CD14-positive monocyte (primary cell): ENCODE measurements around the gene EIF4A2. TPM values are rescaled to one million over a fixed set of nuclear protein-coding genes. Genes with fewer than 3 reads are reported as not detected.
A peak's percentile ranks its signal among the peaks of the same experiment; 100 is the strongest.

ENCODE experiments used
- DNase-seq, 3 donors: peaks; one replicate each; pipeline ENCODE4 v3.0.0-alpha.2; 2011 to 2022
- H2AFZ ChIP-seq: 2 replicates; pipeline ENCODE4 v1.6.0; 2012; ENCODE audit warnings: mild to moderate bottlenecking, low read depth, low read length, inconsistent platforms; ENCODE audit not compliant: insufficient read depth, poor library complexity, severe bottlenecking
- H3K27ac ChIP-seq, 2 donors: 1 replicate in 1 of 2; 2 replicates in 1 of 2; pipeline ENCODE4 v1.5.1; 2012 to 2013; ENCODE audit warnings: low read length in 2 of 2, control low read depth in 1 of 2, inconsistent platforms in 1 of 2, low read depth in 1 of 2, mild to moderate bottlenecking in 1 of 2
- H3K27me3 ChIP-seq, 2 donors: one replicate each; pipeline versions ENCODE4 v1.6.0 to v1.6.1; 2011 to 2013; ENCODE audit warnings: low read length in 2 of 2; ENCODE audit not compliant: control insufficient read depth in 2 of 2, insufficient read depth in 2 of 2
- H3K36me3 ChIP-seq, 2 donors: replicated peaks in 1 of 2; 1 replicate in 1 of 2; 2 replicates in 1 of 2; pipeline versions ENCODE4 v1.5.1 to v1.6.1; 2012 to 2013; ENCODE audit warnings: low read length in 2 of 2, control low read depth in 1 of 2, inconsistent platforms in 1 of 2, mild to moderate bottlenecking in 1 of 2; ENCODE audit not compliant: insufficient read depth in 2 of 2, control insufficient read depth in 1 of 2
- H3K4me1 ChIP-seq, 2 donors: 1 replicate in 1 of 2; 2 replicates in 1 of 2; pipeline versions ENCODE4 v1.5.1 to v1.6.1; 2012 to 2013; ENCODE audit warnings: low read length in 2 of 2, control low read depth in 1 of 2, inconsistent platforms in 1 of 2, mild to moderate bottlenecking in 1 of 2, moderate library complexity in 1 of 2; ENCODE audit not compliant: insufficient read depth in 2 of 2, control insufficient read depth in 1 of 2
- H3K4me2 ChIP-seq: replicated peaks from 2 replicates; pipeline ENCODE3; 2012; ENCODE audit warnings: low read length, moderate library complexity, mild to moderate bottlenecking; ENCODE audit not compliant: poor library complexity, severe bottlenecking; ENCODE audit errors: extremely low read depth
- H3K4me3 ChIP-seq, 3 experiments: fragments of 200-600 bp in 1 of 3; sonication (generic) in 1 of 3; replicated peaks in 1 of 3; 1 replicate in 2 of 3; 2 replicates in 1 of 3; pipeline ENCODE4 v1.5.1; 2011 to 2013; ENCODE audit warnings: low read length in 3 of 3, mild to moderate bottlenecking in 3 of 3, control low read depth in 2 of 3, low read depth in 2 of 3, inconsistent platforms in 1 of 3, moderate library complexity in 1 of 3
- H3K79me2 ChIP-seq: 2 replicates; pipeline ENCODE4 v1.6.0; 2012; ENCODE audit warnings: mild to moderate bottlenecking, control low read depth, inconsistent platforms, low read length, moderate library complexity; ENCODE audit not compliant: insufficient read depth
- H3K9ac ChIP-seq: 2 replicates; pipeline ENCODE4 v1.6.0; 2017; ENCODE audit warnings: low read length, mild to moderate bottlenecking; ENCODE audit not compliant: insufficient read depth, poor library complexity, severe bottlenecking
- H3K9me3 ChIP-seq, 2 donors: replicated peaks in 1 of 2; 1 replicate in 1 of 2; 2 replicates in 1 of 2; pipeline versions ENCODE4 v1.5.1 to v1.6.1; 2012 to 2013; ENCODE audit warnings: low read length in 2 of 2, control low read depth in 1 of 2; ENCODE audit not compliant: control insufficient read depth in 1 of 2, insufficient read depth in 1 of 2
- H4K20me1 ChIP-seq: 2 replicates; pipeline ENCODE4 v1.6.0; 2012; ENCODE audit warnings: mild to moderate bottlenecking, low read length, control low read depth, moderate library complexity; ENCODE audit not compliant: insufficient read depth
- H3K27ac Mint-ChIP-seq, 7 donors: one replicate each; pipeline ENCODE4 v1.8.0; 2020; ENCODE audit warnings: mild to moderate bottlenecking in 7 of 7, mixed read lengths in 7 of 7, moderate library complexity in 6 of 7, inconsistent platforms in 2 of 7
- H3K27me3 Mint-ChIP-seq, 3 donors: one replicate each; pipeline ENCODE4 v1.8.0; 2021 to 2022; ENCODE audit warnings: low read depth in 3 of 3, mild to moderate bottlenecking in 3 of 3, mixed read lengths in 3 of 3, moderate library complexity in 3 of 3, inconsistent platforms in 1 of 3
- H3K36me3 Mint-ChIP-seq, 2 donors: one replicate each; pipeline ENCODE4 v1.8.0; 2020; ENCODE audit warnings: mixed read lengths in 2 of 2, inconsistent platforms in 1 of 2, mild to moderate bottlenecking in 1 of 2
- H3K4me1 Mint-ChIP-seq: one replicate; pipeline ENCODE4 v1.8.0; 2020; ENCODE audit warnings: mild to moderate bottlenecking, mixed read lengths
- H3K4me3 Mint-ChIP-seq, 2 donors: one replicate each; pipeline ENCODE4 v1.8.0; 2020; ENCODE audit warnings: mild to moderate bottlenecking in 2 of 2, mixed read lengths in 2 of 2, moderate library complexity in 1 of 2
- H3K9me3 Mint-ChIP-seq, 7 donors: one replicate each; pipeline ENCODE4 v1.8.0; 2020 to 2022; ENCODE audit warnings: mixed read lengths in 7 of 7, mild to moderate bottlenecking in 6 of 7, moderate library complexity in 6 of 7, inconsistent platforms in 2 of 7
- CTCF ChIP-seq: fragments of 200-600 bp; IDR thresholded peaks from one replicate; pipeline ENCODE4 v1.8.0; 2022; ENCODE audit warnings: antibody characterized with exemption, mild to moderate bottlenecking
- WGBS: methylation state at CpG from one replicate; pipeline ENCODE4 v1.1.5; 2013; ENCODE audit warnings: missing lambda C conversion rate; ENCODE audit not compliant: insufficient coverage; 5-methylcytosine and 5-hydroxymethylcytosine counted together
- intact Hi-C, 2 donors: fragments of 100-400 bp; cut with micrococcal nuclease; formaldehyde crosslinking; loops; one replicate each; pipeline versions ENCODE4 v1.15.0 to v1.15.1; 2023
- polyA minus RNA-seq: library from RNA; depleted of rRNA, polyadenylated mRNA; stranded (reverse); fragments of >200 nt; gene quantifications from 2 replicates; pipeline ENCODE4 v1.2.3, GENCODE V29; 2012
- polyA plus RNA-seq, 3 donors: library from polyadenylated mRNA; depleted of rRNA in 1 of 3; unstranded in 2 of 3; stranded (reverse) in 1 of 3; fragments of 300-500 nt in 2 of 3; fragments of >200 nt in 1 of 3; fragmentation: Illumina TruSeq in 2 of 3; gene quantifications; 1 replicate in 2 of 3; 2 replicates in 1 of 3; pipeline ENCODE4 v1.2.3, GENCODE V29; 2012 to 2021
- total RNA-seq, 12 experiments: library from RNA in 1 of 12; stranded (reverse) in 1 of 12; fragments of 120-200 nt in 1 of 12; gene quantifications; one replicate each; pipeline ENCODE4 v1.2.4 and lab custom pipeline; 2013 to 2026; ENCODE audit warnings: mixed read lengths in 6 of 12, inconsistent platforms in 1 of 12

The EIF4A2 gene
- total RNA-seq (2013) = 345 TPM
- polyA plus RNA-seq = 100 to 1,000 TPM in 1 of 3 donors, 10 to 100 TPM in 2; 67.0 to 405 (median 73.0) TPM
- polyA minus RNA-seq = 121 and 150 TPM in 2 replicates
- 139 to 616 (median 361) reads per million in 11 experiments for total RNA-seq (lab: John Stamatoyannopoulos, UW)

GRCh38 chr3:186783058-186783730, at the start of gene EIF4A2:
Gene EIF4A2, plus strand, starts transcription at chr3:186783577. Its CDS starts 34 bp downstream, at chr3:186783611.
- peaks cover 29% of the 10 kb centered on the region for H3K4me1 Mint-ChIP-seq
- Histone ChIP-seq H4K20me1 (peaks cover 47% of the 10 kb centered on the region), H3K9ac (peak within 1 kb of the TSS; percentile 95), H3K27me3 (no peaks in the 10 kb centered on the region), H3K4me1 (peaks cover 20 to 39% of the 10 kb centered on the region in 2 donors), H3K79me2 (peaks cover 49% of the 10 kb centered on the region), H3K36me3 (peaks cover 38 to 39% of the 10 kb centered on the region in 2 donors), H3K27ac (peak within 1 kb of the TSS; percentile 95 to 99), H3K4me2 (peak within 1 kb of the TSS; percentile 81), H3K9me3 (no peaks in the 10 kb centered on the region), H3K4me3 (peak within 1 kb of the TSS; percentile 88 to 99 (median 93)), H2AFZ (peak within 1 kb of the TSS; percentile 80)
- under 1% methylated on average over 59 of the region's 60 CpGs for WGBS
- peaks cover 0 to 5% (median 2%) of the 10 kb centered on the region in 3 donors for H3K27me3 Mint-ChIP-seq
- intact Hi-C loops = loop anchor here (5.0 to 10.0 kb wide), 4 partner anchors 44 to 848 kb away; partner anchors contain the start of genes DNAJB11 (in 1 of the 2), RPL39L (in 1 of the 2) and TRA2B (in 1 of the 2)
- H3K9me3 Mint-ChIP-seq = peaks cover 0 to 5% (median 0%) of the 10 kb centered on the region in 7 donors
- peaks cover 38 to 42% of the 10 kb centered on the region in 2 donors for H3K36me3 Mint-ChIP-seq
- peak within 1 kb of the TSS; percentile 98 to 99 for H3K4me3 Mint-ChIP-seq
- TF ChIP-seq CTCF = no peak
- peak within 1 kb of the TSS; percentile 96 to 100 (median 99) for H3K27ac Mint-ChIP-seq
- DNase-seq = peak; percentile 86 to 95 (median 89)

- H3K36me3 ChIP-seq = no peaks in the 10 kb centered on the region
- peaks cover 0 to 3% of the 10 kb centered on the region in 2 donors for H3K4me1 ChIP-seq
- Mint-ChIP-seq H3K9me3 (peaks cover 0 to 3% (median 0%) of the 10 kb centered on the region in 7 donors), H3K4me3 (no peak overlapping the region), H3K27ac (no peak overlapping the region), H3K4me1 (peaks cover 6% of the 10 kb centered on the region), H3K27me3 (peaks cover 1 to 6% (median 1%) of the 10 kb centered on the region in 3 donors), H3K36me3 (no peaks in the 10 kb centered on the region)
- TF ChIP-seq CTCF = no peak
- no peaks in the 10 kb centered on the region for H3K27me3 ChIP-seq
- no peak overlapping the region for H3K4me3 ChIP-seq
- no peaks in the 10 kb centered on the region for H4K20me1 ChIP-seq
- H3K9ac ChIP-seq = no peak overlapping the region
- H3K79me2 ChIP-seq = no peaks in the 10 kb centered on the region
- H3K9me3 ChIP-seq = no peaks in the 10 kb centered on the region
- no peak overlapping the region for H3K27ac ChIP-seq
- no peak overlapping the region for H2AFZ ChIP-seq
- H3K4me2 ChIP-seq = no peak overlapping the region
- no CpG with 5 or more reads among the region's 7 CpGs for WGBS
- intact Hi-C loops = no loop called here
- no peak for DNase-seq
Measured at GRCh38 chr3:186742618-186743380, 40.6 kb upstream of the EIF4A2 start.
